Measurements from ENCODE around the gene TOP2B. TPM values are rescaled to one million over a fixed set of nuclear protein-coding genes. Genes with fewer than 3 reads are reported as not detected.
A peak's percentile ranks its signal among the peaks of the same experiment; 100 is the strongest.

TOP2B gene
- total RNA-seq: 83.4 TPM
- long read RNA-seq, full-length matches to known transcripts: 81 of 132 reads
- long read RNA-seq, partial matches to known transcripts: 37 of 132 reads
- long read RNA-seq, other reads (novel, unspliced or antisense): 14 of 132 reads

GRCh38 chr3:25664812-25665314, at the start of gene TOP2B:
Gene TOP2B, minus strand, starts transcription at chr3:25664907. Its CDS starts 610 bp downstream, at chr3:25664297.
- no peak for TF ChIP-seq CTCF (IDR thresholded peaks at IDR 0.05)
- ATAC-seq (peak; percentile 98), DNase-seq (peak; percentile 97)
- H3K27me3 ChIP-seq: no peaks in the 10 kb centered on the region
- intact Hi-C loops (cut with DNase I): no loop called here
- H3K36me3 ChIP-seq: no peaks in the 10 kb centered on the region
- H3K4me1 ChIP-seq: peaks cover 29% of the 10 kb centered on the region
- H3K4me3 ChIP-seq: peak within 1 kb of the TSS; percentile 75
- peak within 1 kb of the TSS; percentile 93 for H3K27ac ChIP-seq
- no peaks in the 10 kb centered on the region for H3K9me3 ChIP-seq

GRCh38 chr3:25713341-25713985, 48.8 kb upstream of the TOP2B start:
- DNase-seq (no peak), ATAC-seq (no peak)
- Histone ChIP-seq H3K27me3 (peaks cover 7% of the 10 kb centered on the region), H3K4me1 (no peaks in the 10 kb centered on the region), H3K9me3 (no peaks in the 10 kb centered on the region), H3K36me3 (no peaks in the 10 kb centered on the region), H3K27ac (no peak overlapping the region), H3K4me3 (no peak overlapping the region)
- intact Hi-C loops (cut with DNase I): no loop called here
- no peak for TF ChIP-seq CTCF (IDR thresholded peaks at IDR 0.05)

GRCh38 chr3:25711090-25711489, 46.4 kb upstream of the TOP2B start:
- Histone ChIP-seq H3K27me3 (peaks cover 7% of the 10 kb centered on the region), H3K9me3 (no peaks in the 10 kb centered on the region), H3K4me1 (no peaks in the 10 kb centered on the region), H3K36me3 (no peaks in the 10 kb centered on the region), H3K27ac (no peak overlapping the region), H3K4me3 (no peak overlapping the region)
- no peak for ATAC-seq
- TF ChIP-seq CTCF (IDR thresholded peaks at IDR 0.05): no peak
- intact Hi-C loops (cut with DNase I): no loop called here
- no peak for DNase-seq

- Histone ChIP-seq H3K4me3 (no peak overlapping the region), H3K4me1 (no peaks in the 10 kb centered on the region), H3K36me3 (no peaks in the 10 kb centered on the region), H3K27ac (no peak overlapping the region), H3K27me3 (peaks cover 17% of the 10 kb centered on the region), H3K9me3 (no peaks in the 10 kb centered on the region)
- intact Hi-C loops (cut with DNase I): no loop called here
- ATAC-seq: no peak
- no peak for TF ChIP-seq CTCF (IDR thresholded peaks at IDR 0.05)
- no peak for DNase-seq
Measured at GRCh38 chr3:25708036-25708435, 43.3 kb upstream of the TOP2B start.

- Histone ChIP-seq H3K4me3 (no peak overlapping the region), H3K27ac (no peak overlapping the region), H3K4me1 (no peaks in the 10 kb centered on the region), H3K27me3 (peaks cover 17% of the 10 kb centered on the region), H3K36me3 (no peaks in the 10 kb centered on the region), H3K9me3 (no peaks in the 10 kb centered on the region)
- no peak for DNase-seq
- no peak for ATAC-seq
- no peak for TF ChIP-seq CTCF (IDR thresholded peaks at IDR 0.05)
- intact Hi-C loops (cut with DNase I): no loop called here
Measured at GRCh38 chr3:25707268-25707926, 42.7 kb upstream of the TOP2B start.

Measured in upper lobe of right lung (tissue), 1 donor.